ENCODE measurements around the gene ZNF19.

GRCh38 chr16:71504901-71505300, 15.8 kb upstream of the ZNF19 start:
- TF ChIP-seq CTCF (conservative IDR thresholded peaks at IDR 0.05; ENCODE audit: low read depth, low read length) (no peak), EZH2 (IDR thresholded peaks at IDR 0.05; ENCODE audit: borderline replicate concordance, low read depth, low read length, poor library complexity, severe bottlenecking) (no peak)
